Measurements from ENCODE around the gene OMG. TPM values are rescaled to one million over a fixed set of nuclear protein-coding genes. Genes with fewer than 3 reads are reported as not detected.
"Not testable (repeated sequence)": the region's sequence is repeated elsewhere in the genome, so short reads cannot be mapped to it uniquely, and the experiment has no call there.

OMG gene
- total RNA-seq, 4 donors from 2014 or later, result not detected

GRCh38 chr17:31294231-31294630, 2.8 kb downstream of the OMG start:
- Histone ChIP-seq H3K27me3 (no peaks in the 10 kb centered on the region), H3K4me1 (peaks cover 0 to 8% (median 0%) of the 10 kb centered on the region in 4 donors), H3K9me3 (no peaks in the 10 kb centered on the region), H3K36me3 (peaks cover 0 to 6% (median 0%) of the 10 kb centered on the region in 3 donors), H3K4me3 (no peak overlapping the region), H3K27ac (no peak overlapping the region)
- 52 to 63% methylated on average over 3 of the region's 3 CpGs for WGBS, 2 donors
- no peak for DNase-seq (ENCODE audit: low spot score in 2 of 2)
- TF ChIP-seq CTCF (IDR thresholded peaks at IDR 0.05) (no peak), EP300 (IDR thresholded peaks at IDR 0.05) (no peak), POLR2A (IDR thresholded peaks at IDR 0.05) (no peak)

DNA sequence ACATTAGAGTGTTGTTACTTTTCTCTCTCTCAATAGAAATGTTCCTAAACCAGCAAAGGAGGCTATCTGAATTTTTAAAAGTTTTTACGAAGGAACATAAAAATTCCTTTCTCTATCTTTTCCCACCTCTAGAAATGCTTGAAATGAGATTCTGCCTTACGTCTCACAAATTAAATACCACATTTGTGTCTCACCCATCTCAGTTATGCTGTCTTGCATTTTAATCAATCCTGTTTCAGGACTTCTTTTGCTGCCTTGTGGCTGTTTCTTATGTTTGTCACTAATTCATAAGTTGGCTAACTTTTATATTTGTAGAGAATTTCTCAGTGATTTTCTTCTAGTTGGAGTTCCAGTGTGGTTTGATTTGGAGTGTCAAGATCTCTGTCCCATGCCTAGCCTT, 3.5 kb downstream of the OMG start:
- Histone ChIP-seq H3K9me3 (no peaks in the 10 kb centered on the region), H3K27me3 (no peaks in the 10 kb centered on the region), H3K4me3 (no peak overlapping the region), H3K36me3 (peaks cover 0 to 6% (median 0%) of the 10 kb centered on the region in 3 donors), H3K27ac (no peak overlapping the region), H3K4me1 (peaks cover 0 to 8% (median 0%) of the 10 kb centered on the region in 4 donors)
- no peak for DNase-seq (ENCODE audit: low spot score in 2 of 2)
- TF ChIP-seq POLR2A (IDR thresholded peaks at IDR 0.05) (no peak), CTCF (IDR thresholded peaks at IDR 0.05) (no peak), EP300 (IDR thresholded peaks at IDR 0.05) (no peak)
- 67 to 77% methylated on average over 2 of the region's 2 CpGs for WGBS, 2 donors

- H3K9me3 ChIP-seq, result no peaks in the 10 kb centered on the region
- H3K4me1 ChIP-seq, result peaks cover 0 to 5% (median 0%) of the 10 kb centered on the region in 4 donors
- peaks cover 0 to 13% (median 0%) of the 10 kb centered on the region in 3 donors for H3K36me3 ChIP-seq
- no peaks in the 10 kb centered on the region for H3K27me3 ChIP-seq
- no peak overlapping the region for H3K27ac ChIP-seq
- TF ChIP-seq POLR2A (IDR thresholded peaks at IDR 0.05) (no peak), CTCF (IDR thresholded peaks at IDR 0.05) (no peak), EP300 (IDR thresholded peaks at IDR 0.05) (no peak)
- no peak overlapping the region for H3K4me3 ChIP-seq
- no peak for DNase-seq (ENCODE audit: low spot score in 2 of 2)
Measured at GRCh38 chr17:31291820-31292219, 5.2 kb downstream of the OMG start.

- H3K27me3 ChIP-seq, result no peaks in the 10 kb centered on the region
- DNase-seq (ENCODE audit: low spot score in 2 of 2), result no peak
- no peak overlapping the region for H3K27ac ChIP-seq
- WGBS, 2 donors, result 52 to 54% methylated on average over 3 of the region's 3 CpGs
- peaks cover 0 to 20% (median 0%) of the 10 kb centered on the region in 3 donors for H3K36me3 ChIP-seq
- TF ChIP-seq EP300 (IDR thresholded peaks at IDR 0.05), result no peak
- no peak for TF ChIP-seq POLR2A (IDR thresholded peaks at IDR 0.05)
- no peak for TF ChIP-seq CTCF (IDR thresholded peaks at IDR 0.05)
- no peaks in the 10 kb centered on the region for H3K9me3 ChIP-seq
- no peak overlapping the region for H3K4me3 ChIP-seq
- H3K4me1 ChIP-seq, result no peaks in the 10 kb centered on the region
Measured at GRCh38 chr17:31289790-31290189, 7.2 kb downstream of the OMG start.

DNA sequence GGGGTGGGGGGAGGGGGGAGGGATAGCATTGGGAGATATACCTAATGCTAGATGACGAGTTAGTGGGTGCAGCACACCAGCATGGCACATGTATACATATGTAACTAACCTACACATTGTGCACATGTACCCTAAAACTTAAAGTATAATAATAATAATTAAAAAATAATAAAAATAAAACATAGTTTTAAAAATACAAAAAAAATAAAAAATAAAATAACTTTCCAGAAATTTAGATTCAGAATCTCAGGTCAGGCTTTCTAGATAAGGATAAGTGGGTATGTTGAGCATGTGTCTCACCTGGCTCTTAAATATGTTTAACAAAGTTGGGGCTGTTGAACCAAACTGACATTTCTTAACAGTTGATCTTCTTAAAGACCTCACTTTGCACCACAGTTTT, 9.1 kb downstream of the OMG start:
- not testable (repeated sequence) for H3K4me1 ChIP-seq; H3K4me3 ChIP-seq; H3K9me3 ChIP-seq; H3K27ac ChIP-seq; H3K27me3 ChIP-seq; DNase-seq (ENCODE audit: low spot score in 2 of 2)
- 96 to 100% methylated on average over 1 of the region's 1 CpG for WGBS, 2 donors
- peaks cover 0 to 31% (median 0%) of the 10 kb centered on the region in 3 donors for H3K36me3 ChIP-seq

GRCh38 chr17:31286587-31286986, 10.5 kb downstream of the OMG start:
- Histone ChIP-seq H3K4me3 (no peak overlapping the region), H3K27ac (no peak overlapping the region), H3K36me3 (peaks cover 0 to 39% (median 0%) of the 10 kb centered on the region in 3 donors), H3K4me1 (no peaks in the 10 kb centered on the region), H3K27me3 (no peaks in the 10 kb centered on the region), H3K9me3 (no peaks in the 10 kb centered on the region)
- TF ChIP-seq CTCF (IDR thresholded peaks at IDR 0.05) (no peak), EP300 (IDR thresholded peaks at IDR 0.05) (no peak), POLR2A (IDR thresholded peaks at IDR 0.05) (no peak)
- DNase-seq (ENCODE audit: low spot score in 2 of 2), result no peak
- 79 to 94% methylated on average over 1 of the region's 1 CpG for WGBS, 2 donors

Measured in tibial nerve (tissue), 4 donors.